H9 (cell line): ENCODE results near the gene USP28. TPM values are rescaled to one million over a fixed set of nuclear protein-coding genes. Genes with fewer than 3 reads are reported as not detected.

Experiments used
- DNase-seq: peaks from one replicate; pipeline ENCODE4 v3.0.0-alpha.2; 2017
- H2AFZ ChIP-seq: one replicate; pipeline ENCODE4 v1.6.1; 2013; ENCODE audit warnings: mild to moderate bottlenecking, low read length, control low read depth, moderate library complexity
- H2AK5ac ChIP-seq: 2 replicates; pipeline ENCODE4 v1.6.1; 2013; ENCODE audit warnings: low read length, control low read depth, mixed read lengths; ENCODE audit not compliant: insufficient read length
- H2BK120ac ChIP-seq: one replicate; pipeline ENCODE4 v1.6.1; 2013; ENCODE audit warnings: low read depth, mild to moderate bottlenecking, low read length, control low read depth, inconsistent platforms; ENCODE audit not compliant: poor library complexity, severe bottlenecking
- H2BK12ac ChIP-seq: 2 replicates; pipeline ENCODE4 v1.6.1; 2013; ENCODE audit warnings: low read length, control low read depth, mixed read lengths, low read depth; ENCODE audit not compliant: insufficient read length
- H2BK15ac ChIP-seq: 2 replicates; pipeline ENCODE4 v1.6.1; 2013; ENCODE audit warnings: low read depth, low read length, control low read depth
- H2BK20ac ChIP-seq: one replicate; pipeline ENCODE4 v1.6.1; 2013; ENCODE audit warnings: low read depth, mild to moderate bottlenecking, low read length, control low read depth, inconsistent platforms; ENCODE audit not compliant: poor library complexity, severe bottlenecking
- H2BK5ac ChIP-seq: 2 replicates; pipeline ENCODE4 v1.6.1; 2013; ENCODE audit warnings: low read length, control low read depth, mixed read lengths; ENCODE audit not compliant: insufficient read length
- H3K14ac ChIP-seq: 2 replicates; pipeline ENCODE4 v1.6.1; 2013; ENCODE audit warnings: low read length, control low read depth; ENCODE audit not compliant: insufficient read depth
- H3K18ac ChIP-seq: 2 replicates; pipeline ENCODE4 v1.6.1; 2013; ENCODE audit warnings: low read depth, mild to moderate bottlenecking, mixed read lengths, low read length, control low read depth; ENCODE audit not compliant: insufficient read length
- H3K23ac ChIP-seq: 2 replicates; pipeline ENCODE4 v1.6.1; 2013; ENCODE audit warnings: low read length, control low read depth, mixed read lengths, low read depth; ENCODE audit not compliant: insufficient read length
- H3K23me2 ChIP-seq: 2 replicates; pipeline ENCODE4 v1.6.1; 2013; ENCODE audit warnings: low read depth, mild to moderate bottlenecking, mixed read lengths, low read length, control low read depth; ENCODE audit not compliant: insufficient read length, poor library complexity, severe bottlenecking
- H3K27ac ChIP-seq: 2 replicates; pipeline ENCODE4 v1.5.1; 2013; ENCODE audit warnings: low read length, control low read depth, mixed read lengths, low read depth; ENCODE audit not compliant: insufficient read length
- H3K27me3 ChIP-seq: 2 replicates; pipeline ENCODE4 v1.6.1; 2013; ENCODE audit warnings: low read length, control low read depth, inconsistent platforms; ENCODE audit not compliant: insufficient read depth
- H3K4ac ChIP-seq: 2 replicates; pipeline ENCODE4 v1.6.1; 2013; ENCODE audit warnings: low read depth, mild to moderate bottlenecking, control low read depth, inconsistent platforms, low read length, moderate library complexity
- H3K4me1 ChIP-seq: 2 replicates; pipeline ENCODE4 v1.6.1; 2013; ENCODE audit warnings: low read length, control low read depth, inconsistent platforms; ENCODE audit not compliant: insufficient read depth
- H3K4me2 ChIP-seq: 2 replicates; pipeline ENCODE4 v1.6.1; 2013; ENCODE audit warnings: low read length, control low read depth, mixed read lengths; ENCODE audit not compliant: insufficient read length, insufficient read depth
- H3K56ac ChIP-seq: 2 replicates; pipeline ENCODE4 v1.6.1; 2013; ENCODE audit warnings: low read depth, mild to moderate bottlenecking, mixed read lengths, low read length, control low read depth; ENCODE audit not compliant: insufficient read length
- H3K79me1 ChIP-seq: 2 replicates; pipeline ENCODE4 v1.6.1; 2013; ENCODE audit warnings: low read depth, mild to moderate bottlenecking, moderate library complexity, low read length, control low read depth, inconsistent platforms; ENCODE audit not compliant: insufficient read depth, poor library complexity, severe bottlenecking
- H3K79me2 ChIP-seq: 2 replicates; pipeline ENCODE4 v1.6.1; 2013; ENCODE audit warnings: low read length, control low read depth, inconsistent platforms; ENCODE audit not compliant: insufficient read depth
- H3K9ac ChIP-seq: 2 replicates; pipeline ENCODE4 v1.6.1; 2013; ENCODE audit warnings: low read length, control low read depth, mixed read lengths; ENCODE audit not compliant: insufficient read length; ENCODE audit errors: extremely low read depth
- H3K9me3 ChIP-seq: one replicate; pipeline ENCODE4 v1.6.1; 2013; ENCODE audit warnings: low read depth, low read length, inconsistent platforms; ENCODE audit not compliant: control insufficient read depth
- H3T11ph ChIP-seq: one replicate; pipeline ENCODE4 v1.6.1; 2013; ENCODE audit warnings: mild to moderate bottlenecking, low read length, control low read depth, inconsistent platforms
- H4K20me1 ChIP-seq: one replicate; pipeline ENCODE4 v1.6.1; 2013; ENCODE audit not compliant: control insufficient read depth, insufficient read length, insufficient read depth
- H4K5ac ChIP-seq: 2 replicates; pipeline ENCODE4 v1.6.1; 2013; ENCODE audit warnings: low read depth, mild to moderate bottlenecking, mixed read lengths, low read length, control low read depth; ENCODE audit not compliant: insufficient read length
- H4K8ac ChIP-seq: replicated peaks from 2 replicates; pipeline ENCODE4 v1.6.1; 2013; ENCODE audit warnings: low read length, control low read depth, mixed read lengths, low read depth; ENCODE audit not compliant: insufficient read length
- H4K91ac ChIP-seq: 2 replicates; pipeline ENCODE4 v1.6.1; 2013; ENCODE audit warnings: low read depth, mild to moderate bottlenecking, moderate library complexity, mixed read lengths, low read length, control low read depth; ENCODE audit not compliant: insufficient read length
- H3K27ac Mint-ChIP-seq, 3 experiments: 2 replicates in 2 of 3; 3 replicates in 1 of 3; pipeline ENCODE4 v1.8.0; 2020 to 2021; ENCODE audit warnings: mixed read lengths in 3 of 3, mild to moderate bottlenecking in 1 of 3, moderate library complexity in 1 of 3
- H3K27me3 Mint-ChIP-seq: 2 replicates; pipeline ENCODE4 v1.8.0; 2021; ENCODE audit warnings: low read depth, mild to moderate bottlenecking, moderate library complexity, mixed read lengths
- H3K36me3 Mint-ChIP-seq, 3 experiments: 2 replicates in 2 of 3; 3 replicates in 1 of 3; pipeline ENCODE4 v1.8.0; 2020 to 2021; ENCODE audit warnings: low read depth in 3 of 3, mixed read lengths in 3 of 3; ENCODE audit not compliant: insufficient read depth in 1 of 3
- H3K4me1 Mint-ChIP-seq, 2 experiments: 2 replicates each; pipeline ENCODE4 v1.8.0; 2020; ENCODE audit warnings: mixed read lengths in 2 of 2
- H3K4me3 Mint-ChIP-seq, 2 experiments: 2 replicates in 1 of 2; 3 replicates in 1 of 2; pipeline ENCODE4 v1.8.0; 2020 to 2021; ENCODE audit warnings: mild to moderate bottlenecking in 2 of 2, mixed read lengths in 2 of 2, moderate library complexity in 1 of 2
- H3K9me3 Mint-ChIP-seq, 2 experiments: 2 replicates in 1 of 2; 3 replicates in 1 of 2; pipeline ENCODE4 v1.8.0; 2020; ENCODE audit warnings: mild to moderate bottlenecking in 2 of 2, mixed read lengths in 2 of 2, moderate library complexity in 1 of 2
- CTCF ChIP-seq: fragments of 200-600 bp; sonication (generic); conservative IDR thresholded peaks from 3 replicates; pipeline ENCODE4 v1.8.0; 2021; ENCODE audit warnings: antibody characterized with exemption, mild to moderate bottlenecking
- WGBS: extraction: QIAGEN DNeasy Blood & Tissue Kit; methylation state at CpG from one replicate; pipeline ENCODE4 v1.1.7; 2013; ENCODE audit warnings: missing lambda C conversion rate, low lambda C conversion rate, mixed read lengths; ENCODE audit not compliant: insufficient read length; ENCODE audit errors: extremely low coverage; 5-methylcytosine and 5-hydroxymethylcytosine counted together
- total RNA-seq: library from RNA; stranded (reverse); gene quantifications from 2 replicates; pipeline ENCODE4 v1.2.1, GENCODE V29; 2021

Gene USP28
- total RNA-seq, 1 experiment from 2014 or later, result 107 TPM

- Histone ChIP-seq H2BK120ac (no peak overlapping the region), H3K4me1 (peaks cover 6% of the 10 kb centered on the region), H3K9me3 (no peaks in the 10 kb centered on the region), H3K79me2 (peaks cover 44% of the 10 kb centered on the region), H3K27me3 (no peaks in the 10 kb centered on the region), H2BK5ac (no peak overlapping the region), H3K23me2 (peaks cover 10% of the 10 kb centered on the region), H3T11ph (no peak overlapping the region), H3K4ac (no peak overlapping the region), H2BK12ac (no peak overlapping the region), H3K14ac (no peak overlapping the region), H3K79me1 (peaks cover 6% of the 10 kb centered on the region), H2BK15ac (no peak overlapping the region), H2AK5ac (no peak overlapping the region), H3K23ac (no peak overlapping the region), H4K5ac (no peak overlapping the region), H2BK20ac (no peak overlapping the region), H3K18ac (no peak overlapping the region), H4K8ac (no peak overlapping the region), H2AFZ (no peak overlapping the region), H4K91ac (no peak overlapping the region), H3K4me2 (peak overlapping the region; percentile 98), H4K20me1 (no peaks in the 10 kb centered on the region), H3K27ac (no peak overlapping the region), H3K56ac (no peak overlapping the region), H3K9ac (peak overlapping the region; percentile 77)
- Mint-ChIP-seq H3K27ac (no peak overlapping the region), H3K27me3 (no peaks in the 10 kb centered on the region), H3K36me3 (peaks cover 16 to 47% (median 38%) of the 10 kb centered on the region in 3 experiments), H3K4me1 (peaks cover 51 to 57% of the 10 kb centered on the region in 2 experiments), H3K4me3 (peak overlapping the region; percentile 86 to 89), H3K9me3 (no peaks in the 10 kb centered on the region)
- WGBS, result no CpG with 5 or more reads among the region's 5 CpGs
- DNase-seq, result no peak
- TF ChIP-seq CTCF, result no peak
Observed at GRCh38 chr11:113873236-113873626, 2.1 kb downstream of the USP28 start.
